Omental fat pad (tissue), 4 donors: ENCODE data around the gene OPCML. TPM values are rescaled to one million over a fixed set of nuclear protein-coding genes. Genes with fewer than 3 reads are reported as not detected.

Source experiments
- ATAC-seq: fragments of 150-250 bp; one replicate; pipeline ENCODE4 v1.9.1; 2016; ENCODE audit warnings: mild to moderate bottlenecking, moderate library complexity; ENCODE audit not compliant: low FRiP score
- DNase-seq: peaks from one replicate; pipeline ENCODE4 v3.0.0-alpha.2; 2019; ENCODE audit warnings: low spot score
- CTCF ChIP-seq, 3 donors: fragments of 450-650 bp; IDR thresholded peaks; one replicate each; pipeline ENCODE4 v1.5.1; 2016 to 2017; ENCODE audit warnings: antibody characterized with exemption in 3 of 3, mild to moderate bottlenecking in 3 of 3, moderate library complexity in 2 of 3
- total RNA-seq, 4 donors: library from RNA; depleted of rRNA; stranded (reverse); fragments of >200 nt; gene quantifications; one replicate each; pipeline ENCODE4 v1.1.0, GENCODE V29; 2016

OPCML gene
- total RNA-seq, 4 donors from 2014 or later = 0.32 TPM; not detected in 3

- DNase-seq (no peak), ATAC-seq (no peak)
- no peak for TF ChIP-seq CTCF (IDR thresholded peaks at IDR 0.05)
Measured at GRCh38 chr11:133500435-133500834, 31.9 kb downstream of the OPCML start.

DNA sequence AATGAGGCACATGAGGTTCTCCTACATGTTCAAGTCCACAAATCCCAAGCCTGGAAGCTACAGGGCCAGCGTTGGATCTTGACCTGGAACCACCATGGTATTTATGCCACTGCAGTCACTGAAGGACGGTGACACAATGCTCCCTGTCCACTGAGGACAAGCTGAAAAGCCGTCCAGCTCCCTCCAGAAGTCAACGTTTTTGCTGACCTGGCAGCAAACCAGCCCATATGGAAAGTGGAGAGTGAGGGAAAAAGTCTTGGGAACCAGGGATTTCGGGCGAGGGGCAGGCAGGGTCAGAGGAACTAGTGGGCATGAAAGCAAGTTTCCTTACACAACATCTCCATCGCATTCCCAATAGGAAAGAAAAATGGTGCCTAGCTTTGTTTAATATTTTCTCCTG is 33.3 kb downstream of the OPCML start:
- TF ChIP-seq CTCF (IDR thresholded peaks at IDR 0.05) = no peak
- no peak for ATAC-seq
- no peak for DNase-seq

DNA sequence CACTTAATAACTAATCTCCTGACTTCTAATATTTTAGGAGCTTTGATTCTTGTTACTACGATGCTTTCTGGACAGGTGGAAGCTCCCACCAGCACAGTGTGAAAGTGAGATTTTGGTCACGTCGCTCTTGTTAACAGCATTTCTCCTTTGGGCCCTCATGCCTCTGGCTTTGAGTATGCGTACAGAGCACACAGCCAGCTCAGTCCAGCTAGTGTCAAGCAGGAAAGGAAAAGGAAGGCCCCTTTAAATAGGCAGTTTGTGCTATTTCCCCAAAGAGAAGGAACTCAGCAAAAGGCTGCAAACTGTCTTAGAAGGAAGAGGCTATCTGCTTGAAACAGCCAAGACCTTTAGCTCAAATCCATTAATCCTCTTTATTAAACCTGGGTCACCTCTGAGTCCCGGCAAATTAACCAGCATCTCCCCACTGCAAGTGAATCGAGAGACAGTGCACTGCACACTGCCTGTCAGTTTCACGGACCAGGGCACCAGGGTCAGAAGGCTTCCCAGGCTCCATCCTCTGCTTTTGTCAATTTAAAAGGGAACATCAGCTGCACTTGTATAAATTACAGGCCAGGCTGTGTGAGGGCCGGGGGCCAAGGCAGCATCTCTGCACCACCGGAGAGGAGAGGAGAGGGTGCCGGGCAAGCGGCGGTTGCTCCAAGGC is 34.7 kb downstream of the OPCML start:
- no peak for DNase-seq
- no peak for TF ChIP-seq CTCF (IDR thresholded peaks at IDR 0.05)
- ATAC-seq = no peak

DNA sequence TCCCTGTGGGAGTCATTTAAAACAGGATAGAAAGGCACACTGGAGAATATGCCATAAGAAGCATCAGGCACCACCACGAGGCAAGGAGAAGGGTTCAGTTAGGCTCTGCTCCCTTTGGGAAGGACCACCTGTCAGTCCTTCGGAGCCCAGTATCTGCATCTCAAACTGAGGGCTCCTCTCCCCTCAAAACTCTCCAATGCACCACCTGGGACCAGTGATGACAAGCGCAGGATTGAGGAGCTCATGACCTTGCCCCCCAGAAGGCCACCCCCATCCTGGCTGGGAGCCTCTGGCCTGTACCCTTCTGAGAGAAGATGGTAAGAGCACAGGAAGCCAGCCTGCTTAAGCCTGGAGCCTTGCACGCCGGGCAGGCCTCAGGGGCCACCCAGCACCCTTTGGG is 39.4 kb downstream of the OPCML start:
- TF ChIP-seq CTCF (IDR thresholded peaks at IDR 0.05) = no peak
- DNase-seq = no peak

DNA sequence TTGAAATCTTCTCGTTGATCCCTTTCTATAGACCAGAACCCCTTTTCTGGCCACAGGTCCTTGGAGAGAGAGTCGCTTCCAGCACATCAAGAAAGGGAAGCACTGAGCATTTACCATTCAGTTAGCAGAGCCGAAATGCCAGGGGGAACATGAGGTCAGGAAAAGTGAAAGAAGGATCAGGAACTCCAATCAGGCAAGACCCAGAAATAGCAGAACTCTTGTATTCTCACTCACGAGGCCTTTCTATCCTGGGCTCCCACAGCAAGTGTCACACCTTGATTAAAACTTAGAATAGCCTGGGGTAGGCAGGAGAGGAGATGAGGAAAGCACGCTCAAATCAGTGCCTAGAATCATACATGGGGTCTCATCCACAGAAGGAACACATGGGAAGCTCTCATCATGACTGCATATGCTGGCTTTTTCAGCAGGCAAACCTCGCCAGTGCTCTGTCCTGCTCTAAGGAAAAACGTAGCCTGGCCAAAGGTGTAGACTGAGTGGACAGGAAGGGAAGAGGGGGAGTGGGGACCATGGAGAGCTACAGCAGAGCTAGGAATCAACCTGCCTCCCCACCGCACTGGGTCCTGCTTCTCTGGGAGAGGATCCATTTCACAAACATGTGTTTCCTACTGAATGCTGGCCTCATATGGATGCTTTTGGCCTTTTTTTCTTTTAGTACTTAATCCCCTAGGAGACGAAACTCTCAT is 40.5 kb downstream of the OPCML start:
- TF ChIP-seq CTCF (IDR thresholded peaks at IDR 0.05) = no peak
- no peak for ATAC-seq

More for the DNA sequence above, 39.4 kb downstream of the OPCML start:
- ATAC-seq = no peak

GRCh38 chr11:133480722-133481121 is 51.6 kb downstream of the OPCML start:
- DNase-seq (no peak), ATAC-seq (no peak)
- no peak for TF ChIP-seq CTCF (IDR thresholded peaks at IDR 0.05)

More for the DNA sequence above, 40.5 kb downstream of the OPCML start:
- DNase-seq = no peak

DNA sequence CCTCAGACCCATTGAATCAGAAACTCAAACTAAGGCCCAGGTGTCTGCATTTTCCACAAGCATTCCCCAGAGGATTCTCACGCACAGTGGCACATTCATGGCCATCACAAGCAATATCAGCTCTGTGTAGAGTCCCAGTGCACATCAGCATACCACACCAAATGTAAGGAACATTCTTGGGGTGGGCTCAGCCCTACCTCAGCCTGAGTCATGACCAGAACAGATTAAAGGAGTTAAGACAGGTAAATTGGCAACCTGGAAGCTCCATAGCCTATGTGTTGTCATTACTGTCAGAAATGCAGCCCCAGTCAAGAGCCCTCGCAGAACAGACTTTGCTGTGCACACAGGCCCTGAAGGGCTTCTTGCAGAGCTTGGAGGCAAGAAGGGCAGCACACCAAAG is 53.1 kb downstream of the OPCML start:
- TF ChIP-seq CTCF (IDR thresholded peaks at IDR 0.05) = no peak

More for the DNA sequence above, 53.1 kb downstream of the OPCML start:
- DNase-seq = no peak
- no peak for ATAC-seq
